PFSK-1 (cell line): ENCODE measurements around the gene CLN6.

Source experiments
- FOXP2 ChIP-seq: optimal IDR thresholded peaks from 2 replicates; pipeline ENCODE3; 2011; ENCODE audit warnings: borderline replicate concordance, control low read depth, inconsistent platforms; ENCODE audit not compliant: insufficient read depth; ENCODE audit errors: extremely low read length, extremely low read depth
- POLR2AphosphoS5 ChIP-seq: IDR thresholded peaks from 2 replicates; pipeline ENCODE4 v1.6.1; 2012; ENCODE audit warnings: low read depth, mild to moderate bottlenecking, control low read depth, low read length, moderate library complexity
- REST ChIP-seq, 2 experiments: IDR thresholded peaks; 2 replicates each; pipeline versions ENCODE4 v1.6.1 to v1.8.0; 2011 to 2012; ENCODE audit warnings: low read depth in 2 of 2, low read length in 2 of 2, control low read depth in 1 of 2, inconsistent platforms in 1 of 2, mild to moderate bottlenecking in 1 of 2, moderate library complexity in 1 of 2; ENCODE audit not compliant: insufficient read depth in 1 of 2
- SIN3A ChIP-seq: IDR thresholded peaks from 2 replicates; pipeline ENCODE4 v1.6.1; 2012; ENCODE audit warnings: mild to moderate bottlenecking, low read length, moderate library complexity, borderline replicate concordance; ENCODE audit not compliant: insufficient read depth
- TAF1 ChIP-seq: IDR thresholded peaks from 2 replicates; pipeline ENCODE4 v1.6.1; 2012; ENCODE audit warnings: low read length, control low read depth, borderline replicate concordance; ENCODE audit not compliant: insufficient read depth

Gene CLN6

GRCh38 chr15:68228971-68229385 lies 550 bp downstream of the CLN6 start:
- TF ChIP-seq SIN3A = peak; percentile 82; the same call in 1 of the 2 replicates
- TF ChIP-seq REST (IDR thresholded peaks at IDR 0.05; ENCODE audit: insufficient read depth in 1 of 2, low read depth in 2 of 2, low read length in 2 of 2) = no peak
- no peak for TF ChIP-seq TAF1
- no peak for TF ChIP-seq FOXP2
- TF ChIP-seq POLR2AphosphoS5 = no peak; the same call in 1 of the 2 replicates

- TF ChIP-seq SIN3A (peak; percentile 55; the same call in 1 of the 2 replicates), POLR2AphosphoS5 (no peak)
Measured at GRCh38 chr15:68228143-68228970, 1.2 kb downstream of the CLN6 start.

GRCh38 chr15:68227643-68228142 lies 1.8 kb downstream of the CLN6 start:
- no peak for TF ChIP-seq TAF1
- no peak for TF ChIP-seq SIN3A
- no peak for TF ChIP-seq REST (IDR thresholded peaks at IDR 0.05; ENCODE audit: insufficient read depth in 1 of 2, low read depth in 2 of 2, low read length in 2 of 2)
- TF ChIP-seq POLR2AphosphoS5 = no peak
- TF ChIP-seq FOXP2 = no peak

GRCh38 chr15:68224546-68225250 lies 4.8 kb downstream of the CLN6 start:
- no peak for TF ChIP-seq REST (IDR thresholded peaks at IDR 0.05; ENCODE audit: insufficient read depth in 1 of 2, low read depth in 2 of 2, low read length in 2 of 2)
- TF ChIP-seq TAF1 = no peak
- TF ChIP-seq POLR2AphosphoS5 = no peak
- no peak for TF ChIP-seq FOXP2
- no peak for TF ChIP-seq SIN3A

- TF ChIP-seq POLR2AphosphoS5 (no peak), TAF1 (no peak), SIN3A (no peak), REST (IDR thresholded peaks at IDR 0.05; ENCODE audit: insufficient read depth in 1 of 2, low read depth in 2 of 2, low read length in 2 of 2) (no peak), FOXP2 (no peak)
Measured at GRCh38 chr15:68224108-68224507, 5.4 kb downstream of the CLN6 start.
